HG02623 (cell line): ENCODE measurements around the gene CDC37.
"Not testable (repeated sequence)": the region's sequence is repeated elsewhere in the genome, so short reads cannot be mapped to it uniquely, and the experiment has no call there.

Experiments used
- ATAC-seq: cut with Tn5 transposase; IDR thresholded peaks from one replicate; pipeline ENCODE4 v1.9.1; 2021; ENCODE audit warnings: moderate library complexity; ENCODE audit not compliant: unreplicated experiment

CDC37 gene

GRCh38 chr19:10420444-10421239 is 17.3 kb upstream of the CDC37 start, which contains the start of gene PDE4A:
TSS of gene PDE4A (plus strand) at chr19:10420538. CDS start at chr19:10420765, 227 bp downstream.
- ATAC-seq: no peak

GRCh38 chr19:10419646-10420443 is 16.5 kb upstream of the CDC37 start:
- ATAC-seq: no peak

GRCh38 chr19:10419200-10419645 is 15.9 kb upstream of the CDC37 start:
- no peak for ATAC-seq

- ATAC-seq: no peak
These were observed 15.3 kb upstream of the CDC37 start for GRCh38 chr19:10418485-10419199.

- no peak for ATAC-seq
These were observed 14.8 kb upstream of the CDC37 start for GRCh38 chr19:10418235-10418484.

- no peak for ATAC-seq
These were observed 14.3 kb upstream of the CDC37 start for GRCh38 chr19:10417541-10418234.

GRCh38 chr19:10416380-10417257 is 13.3 kb upstream of the CDC37 start:
- no peak for ATAC-seq

- no peak for ATAC-seq
These were observed 12.7 kb upstream of the CDC37 start for GRCh38 chr19:10416083-10416379.

GRCh38 chr19:10412257-10412977 is 9.1 kb upstream of the CDC37 start:
- peak; percentile 60 for ATAC-seq

- not testable (repeated sequence) for ATAC-seq
These were observed 7.9 kb upstream of the CDC37 start for GRCh38 chr19:10411224-10411623.

- ATAC-seq: no peak
These were observed 5.4 kb upstream of the CDC37 start for GRCh38 chr19:10408511-10409283.

- no peak for ATAC-seq
These were observed 3.8 kb upstream of the CDC37 start for GRCh38 chr19:10407096-10407495.

- no peak for ATAC-seq
These were observed 2.8 kb upstream of the CDC37 start for GRCh38 chr19:10406191-10406590.

- no peak for ATAC-seq
These were observed 1.8 kb upstream of the CDC37 start for GRCh38 chr19:10404888-10405820.

- ATAC-seq: no peak
These were observed 802 bp downstream of the CDC37 start for GRCh38 chr19:10402441-10403038.

GRCh38 chr19:10399878-10400277 is 3.5 kb downstream of the CDC37 start:
- ATAC-seq: no peak

GRCh38 chr19:10399340-10399739 is 4.0 kb downstream of the CDC37 start:
- not testable (repeated sequence) for ATAC-seq
